SJCRH30 (cell line): ENCODE results near the gene ZNF407. TPM values are rescaled to one million over a fixed set of nuclear protein-coding genes. Genes with fewer than 3 reads are reported as not detected.
A peak's percentile ranks its signal among the peaks of the same experiment; 100 is the strongest.

ENCODE experiments used
- DNase-seq, 2 experiments: peaks; one replicate each; pipeline ENCODE4 v3.0.0-alpha.2; 2015 to 2020
- H3K27ac ChIP-seq: fragments of 250-450 bp; sonication (Bioruptor Pico); 2 replicates; pipeline ENCODE4 v1.5.1; 2020; ENCODE audit warnings: mild to moderate bottlenecking, moderate library complexity
- H3K27me3 ChIP-seq: fragments of 250-450 bp; sonication (Bioruptor Pico); 2 replicates; pipeline ENCODE4 v1.5.1; 2020; ENCODE audit warnings: mild to moderate bottlenecking, moderate library complexity
- H3K36me3 ChIP-seq: fragments of 250-450 bp; sonication (Bioruptor Pico); 2 replicates; pipeline ENCODE4 v1.5.1; 2020; ENCODE audit warnings: mild to moderate bottlenecking, moderate library complexity
- H3K4me1 ChIP-seq: fragments of 250-450 bp; sonication (Bioruptor Pico); 2 replicates; pipeline ENCODE4 v1.5.1; 2020; ENCODE audit warnings: mild to moderate bottlenecking, moderate library complexity
- H3K4me3 ChIP-seq: fragments of 250-450 bp; sonication (Bioruptor Pico); 2 replicates; pipeline ENCODE4 v1.5.1; 2020; ENCODE audit warnings: mild to moderate bottlenecking, moderate library complexity
- H3K9me3 ChIP-seq: fragments of 250-450 bp; sonication (Bioruptor Pico); replicated peaks from 2 replicates; pipeline ENCODE4 v1.5.1; 2020; ENCODE audit warnings: mild to moderate bottlenecking, moderate library complexity
- total RNA-seq: library from RNA; depleted of rRNA; stranded (reverse); fragments of >200 nt; shearing (Covaris generic); gene quantifications from 2 replicates; pipeline ENCODE4 v1.2.3, GENCODE V29; 2014

Gene ZNF407
- total RNA-seq, 1 experiment from 2014 or later: 9.5 TPM

- Histone ChIP-seq H3K4me1 (peaks cover 12% of the 10 kb centered on the region), H3K9me3 (no peaks in the 10 kb centered on the region), H3K36me3 (no peaks in the 10 kb centered on the region), H3K4me3 (no peak overlapping the region), H3K27ac (no peak overlapping the region), H3K27me3 (no peaks in the 10 kb centered on the region)
- no peak for DNase-seq
These were observed 303.9 kb downstream of the ZNF407 start for GRCh38 chr18:74901362-74902146.

GRCh38 chr18:74902147-74902455 is 304.4 kb downstream of the ZNF407 start:
- Histone ChIP-seq H3K27me3 (no peaks in the 10 kb centered on the region), H3K36me3 (no peaks in the 10 kb centered on the region), H3K4me3 (no peak overlapping the region), H3K4me1 (peaks cover 12% of the 10 kb centered on the region), H3K27ac (no peak overlapping the region), H3K9me3 (no peaks in the 10 kb centered on the region)
- DNase-seq: no peak

GRCh38 chr18:74905247-74905646 is 307.6 kb downstream of the ZNF407 start:
- H3K27me3 ChIP-seq: no peaks in the 10 kb centered on the region
- H3K27ac ChIP-seq: no peak overlapping the region
- H3K4me3 ChIP-seq: no peak overlapping the region
- no peak for DNase-seq
- no peaks in the 10 kb centered on the region for H3K36me3 ChIP-seq
- no peaks in the 10 kb centered on the region for H3K9me3 ChIP-seq
- H3K4me1 ChIP-seq: no peaks in the 10 kb centered on the region

- Histone ChIP-seq H3K27ac (no peak overlapping the region), H3K4me3 (no peak overlapping the region), H3K4me1 (no peaks in the 10 kb centered on the region), H3K36me3 (no peaks in the 10 kb centered on the region), H3K9me3 (no peaks in the 10 kb centered on the region), H3K27me3 (no peaks in the 10 kb centered on the region)
- peak in 1 of 2 experiments; percentile 2 for DNase-seq
These were observed 308.5 kb downstream of the ZNF407 start for GRCh38 chr18:74906184-74906583.

- Histone ChIP-seq H3K27me3 (no peaks in the 10 kb centered on the region), H3K4me1 (no peaks in the 10 kb centered on the region), H3K4me3 (no peak overlapping the region), H3K9me3 (no peaks in the 10 kb centered on the region), H3K27ac (no peak overlapping the region), H3K36me3 (no peaks in the 10 kb centered on the region)
- no peak for DNase-seq
These were observed 316.5 kb downstream of the ZNF407 start for GRCh38 chr18:74914052-74914591.

- Histone ChIP-seq H3K27me3 (no peaks in the 10 kb centered on the region), H3K4me1 (no peaks in the 10 kb centered on the region), H3K4me3 (no peak overlapping the region), H3K9me3 (no peaks in the 10 kb centered on the region), H3K36me3 (no peaks in the 10 kb centered on the region), H3K27ac (no peak overlapping the region)
- no peak for DNase-seq
These were observed 317.0 kb downstream of the ZNF407 start for GRCh38 chr18:74914648-74915047.

GRCh38 chr18:74916773-74917393 is 319.2 kb downstream of the ZNF407 start:
- no peaks in the 10 kb centered on the region for H3K36me3 ChIP-seq
- H3K4me3 ChIP-seq: no peak overlapping the region
- H3K9me3 ChIP-seq: no peaks in the 10 kb centered on the region
- no peaks in the 10 kb centered on the region for H3K27me3 ChIP-seq
- DNase-seq: no peak
- no peaks in the 10 kb centered on the region for H3K4me1 ChIP-seq
- no peak overlapping the region for H3K27ac ChIP-seq

GRCh38 chr18:74918276-74918790 is 320.7 kb downstream of the ZNF407 start:
- Histone ChIP-seq H3K9me3 (no peaks in the 10 kb centered on the region), H3K4me3 (no peak overlapping the region), H3K27ac (no peak overlapping the region), H3K27me3 (no peaks in the 10 kb centered on the region), H3K36me3 (no peaks in the 10 kb centered on the region), H3K4me1 (no peaks in the 10 kb centered on the region)
- no peak for DNase-seq

GRCh38 chr18:74921057-74921820 is 323.6 kb downstream of the ZNF407 start:
- Histone ChIP-seq H3K9me3 (no peaks in the 10 kb centered on the region), H3K4me1 (no peaks in the 10 kb centered on the region), H3K36me3 (no peaks in the 10 kb centered on the region), H3K4me3 (no peak overlapping the region), H3K27me3 (no peaks in the 10 kb centered on the region), H3K27ac (no peak overlapping the region)
- no peak for DNase-seq

GRCh38 chr18:74926051-74926450 is 328.4 kb downstream of the ZNF407 start:
- no peaks in the 10 kb centered on the region for H3K4me1 ChIP-seq
- H3K4me3 ChIP-seq: no peak overlapping the region
- H3K36me3 ChIP-seq: no peaks in the 10 kb centered on the region
- H3K27me3 ChIP-seq: no peaks in the 10 kb centered on the region
- no peak overlapping the region for H3K27ac ChIP-seq
- no peak for DNase-seq
- H3K9me3 ChIP-seq: no peaks in the 10 kb centered on the region

- no peaks in the 10 kb centered on the region for H3K9me3 ChIP-seq
- no peak for DNase-seq
- H3K27me3 ChIP-seq: no peaks in the 10 kb centered on the region
- no peaks in the 10 kb centered on the region for H3K4me1 ChIP-seq
- no peak overlapping the region for H3K27ac ChIP-seq
- H3K4me3 ChIP-seq: no peak overlapping the region
- no peaks in the 10 kb centered on the region for H3K36me3 ChIP-seq
These were observed 330.7 kb downstream of the ZNF407 start for GRCh38 chr18:74928194-74928968.

- H3K27ac ChIP-seq: no peak overlapping the region
- H3K4me3 ChIP-seq: no peak overlapping the region
- no peaks in the 10 kb centered on the region for H3K9me3 ChIP-seq
- no peaks in the 10 kb centered on the region for H3K27me3 ChIP-seq
- H3K36me3 ChIP-seq: no peaks in the 10 kb centered on the region
- no peaks in the 10 kb centered on the region for H3K4me1 ChIP-seq
- DNase-seq: no peak
These were observed 331.4 kb downstream of the ZNF407 start for GRCh38 chr18:74929110-74929509.

- no peaks in the 10 kb centered on the region for H3K27me3 ChIP-seq
- DNase-seq: no peak
- H3K27ac ChIP-seq: no peak overlapping the region
- H3K4me3 ChIP-seq: no peak overlapping the region
- H3K4me1 ChIP-seq: no peaks in the 10 kb centered on the region
- H3K9me3 ChIP-seq: no peaks in the 10 kb centered on the region
- H3K36me3 ChIP-seq: no peaks in the 10 kb centered on the region
These were observed 332.9 kb downstream of the ZNF407 start for GRCh38 chr18:74930616-74931015.

GRCh38 chr18:74933930-74934329 is 336.3 kb downstream of the ZNF407 start:
- Histone ChIP-seq H3K9me3 (no peaks in the 10 kb centered on the region), H3K4me3 (no peak overlapping the region), H3K27ac (no peak overlapping the region), H3K36me3 (no peaks in the 10 kb centered on the region), H3K4me1 (no peaks in the 10 kb centered on the region), H3K27me3 (no peaks in the 10 kb centered on the region)
- no peak for DNase-seq
